ENCODE data around the gene AKAP13. TPM values are rescaled to one million over a fixed set of nuclear protein-coding genes. Genes with fewer than 3 reads are reported as not detected.

The AKAP13 gene
- total and polyA plus RNA-seq, 2 of the 8 experiments (the other 6 are each of a cell fraction or from before 2014, with no cell fraction given) = 14.0 to 46.2 TPM

DNA sequence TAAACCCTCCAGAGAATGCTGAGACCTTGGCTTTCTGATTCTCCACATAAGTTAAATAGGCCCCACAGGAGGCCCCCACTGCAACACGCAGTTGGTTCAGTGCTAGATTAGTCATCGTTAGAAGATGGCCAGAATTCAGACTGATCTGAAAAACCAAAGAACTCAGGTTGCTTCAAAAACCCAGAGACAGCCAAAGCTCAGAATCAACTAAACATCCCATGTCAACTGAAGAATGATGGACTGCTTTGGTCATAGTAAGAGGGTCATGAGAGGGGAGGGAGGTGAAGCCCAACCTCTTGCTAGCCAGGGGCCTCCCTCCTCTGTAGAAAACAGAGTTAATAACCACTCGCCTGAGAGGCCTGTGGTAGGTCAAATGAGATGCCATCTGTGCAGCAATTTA, 93.1 kb downstream of the AKAP13 start:
- POLR2A ChIA-PET (ENCODE audit: partially characterized antibody) = no interaction called here
- DNase-seq (ENCODE audit: low read depth in 1 of 2, low spot score in 2 of 2) = no peak
- H2BK12ac ChIP-seq (ENCODE audit: low read depth, low read length) = no peak overlapping the region
- no peak for TF ChIP-seq TBP (IDR thresholded peaks at IDR 0.05; ENCODE audit: low read depth, low read length)
- TF ChIP-seq HDAC6 (IDR thresholded peaks at IDR 0.05; ENCODE audit: low read depth, low read length) = no peak
- no peak for TF ChIP-seq RFX5 (IDR thresholded peaks at IDR 0.05; ENCODE audit: borderline replicate concordance, low read depth, low read length)
- TF ChIP-seq PHF8 (conservative IDR thresholded peaks at IDR 0.05; ENCODE audit: low read depth, low read length) = no peak
- TF ChIP-seq ZNF274 (IDR thresholded peaks at IDR 0.05; ENCODE audit: borderline replicate concordance, extremely low read depth, low read length) = no peak
- no peak for TF ChIP-seq CTBP2 (IDR thresholded peaks at IDR 0.05; ENCODE audit: borderline replicate concordance, insufficient read depth, insufficient read length, low read length)
- TF ChIP-seq TAF1 (IDR thresholded peaks at IDR 0.05; ENCODE audit: low read depth, low read length) = no peak
- TF ChIP-seq SP1 (IDR thresholded peaks at IDR 0.05; ENCODE audit: low read depth, low read length) = no peak
- no peak for TF ChIP-seq RNF2 (IDR thresholded peaks at IDR 0.05; ENCODE audit: borderline replicate concordance, low read depth, low read length, missing control alignments, poor library complexity, severe bottlenecking)
- no peak for TF ChIP-seq MAFK (IDR thresholded peaks at IDR 0.05; ENCODE audit: low read depth, low read length)
- TF ChIP-seq EP300 (IDR thresholded peaks at IDR 0.05; ENCODE audit: borderline replicate concordance in 1 of 2, low read depth in 2 of 2, low read length in 2 of 2) = no peak
- TF ChIP-seq SIX5 (IDR thresholded peaks at IDR 0.05; ENCODE audit: low read depth, low read length) = no peak
- TF ChIP-seq CEBPB (IDR thresholded peaks at IDR 0.05; ENCODE audit: low read depth, low read length) = no peak

More for the DNA sequence above, 93.1 kb downstream of the AKAP13 start:
- Histone ChIP-seq H2BK120ac (replicated peaks; ENCODE audit: low read depth, low read length) (no peak overlapping the region), H4K5ac (ENCODE audit: insufficient read length, low read depth, low read length) (no peak overlapping the region), H3K36me3 (ENCODE audit: control insufficient read depth in 2 of 4, insufficient read depth in 4 of 4, low read length in 3 of 4) (no peaks in the 10 kb centered on the region), H4K91ac (replicated peaks; ENCODE audit: insufficient read length, low read length) (no peak overlapping the region), H3K27ac (ENCODE audit: low read depth, low read length) (no peak overlapping the region), H4K20me1 (replicated peaks in 1 of 2; ENCODE audit: control insufficient read depth in 1 of 2, insufficient read depth in 2 of 2, low read length in 2 of 2) (peaks cover 7 to 13% of the 10 kb centered on the region in 2 experiments), H3K23me2 (ENCODE audit: low read depth, low read length) (no peaks in the 10 kb centered on the region), H2BK5ac (ENCODE audit: low read depth, low read length) (no peak overlapping the region), H3K27me3 (replicated peaks in 1 of 4; ENCODE audit: control insufficient read depth in 3 of 4, extremely low read depth in 1 of 4, insufficient read depth in 3 of 4, low read length in 3 of 4) (no peaks in the 10 kb centered on the region), H3K9ac (replicated peaks in 1 of 4; ENCODE audit: extremely low read depth in 1 of 4, low read depth in 3 of 4, low read length in 3 of 4) (no peak overlapping the region), H2BK20ac (ENCODE audit: low read length) (no peak overlapping the region), H3K23ac (ENCODE audit: insufficient read length) (no peak overlapping the region), H3K4me1 (replicated peaks in 1 of 4; ENCODE audit: control insufficient read depth in 3 of 4, insufficient read depth in 4 of 4, low read length in 3 of 4) (peaks cover 0 to 4% (median 3%) of the 10 kb centered on the region in 4 experiments; a peak in 2 of 7 replicates), H3K79me1 (ENCODE audit: low read depth, low read length) (peaks cover 6% of the 10 kb centered on the region), H3K4me3 (ENCODE audit: extremely low read depth in 1 of 4, insufficient read depth in 2 of 4, low read depth in 3 of 4, low read length in 4 of 4) (no peak overlapping the region), H3K14ac (ENCODE audit: insufficient read length) (no peak overlapping the region), H3K4ac (replicated peaks; ENCODE audit: insufficient read length, low read depth, low read length) (no peak overlapping the region), H3K56ac (replicated peaks; ENCODE audit: insufficient read length, low read depth, low read length) (no peak overlapping the region), H3K4me2 (ENCODE audit: insufficient read depth in 1 of 2, low read depth in 2 of 2, low read length in 2 of 2) (no peak overlapping the region), H4K8ac (ENCODE audit: extremely low read depth, insufficient read depth, low read length) (no peak overlapping the region), H3K79me2 (ENCODE audit: control insufficient read depth in 1 of 2, insufficient read depth in 2 of 2, low read length in 2 of 2) (peaks cover 0 to 74% of the 10 kb centered on the region in 2 experiments; a peak in 3 of 4 replicates), H3K9me3 (ENCODE audit: insufficient read depth in 2 of 2, low read depth in 1 of 2, low read length in 1 of 2) (no peaks in the 10 kb centered on the region), H2AK5ac (ENCODE audit: low read depth, low read length) (no peak overlapping the region), H2BK15ac (ENCODE audit: low read length) (no peak overlapping the region), H2AFZ (ENCODE audit: low read length) (no peak overlapping the region), H3K18ac (ENCODE audit: extremely low read depth, low read length) (no peak overlapping the region)
- CTCF ChIA-PET (ENCODE audit: partially characterized antibody) = interaction anchor here (0.6 to 2.6 kb wide), 5 partner anchors 12 to 743 kb away, joined by 3 to 8 read pairs (median 4); no protein-coding TSS in a partner anchor
- FAIRE-seq = no peak
- 71% methylated on average over 3 of the region's 3 CpGs; no CpG with 5 or more reads in 1 of the 2 experiments for WGBS, 2 experiments (ENCODE audit: extremely low coverage in 1 of 2, insufficient coverage in 1 of 2, insufficient read length in 1 of 2, insufficient replicate concordance in 2 of 2, low coverage in 1 of 2, low lambda C conversion rate in 2 of 2, missing lambda C conversion rate in 1 of 2)

Measured in H1 (cell line).